ENCODE data around the gene SLAMF7.
A peak's percentile ranks its signal among the peaks of the same experiment; 100 is the strongest.

The SLAMF7 gene

DNA sequence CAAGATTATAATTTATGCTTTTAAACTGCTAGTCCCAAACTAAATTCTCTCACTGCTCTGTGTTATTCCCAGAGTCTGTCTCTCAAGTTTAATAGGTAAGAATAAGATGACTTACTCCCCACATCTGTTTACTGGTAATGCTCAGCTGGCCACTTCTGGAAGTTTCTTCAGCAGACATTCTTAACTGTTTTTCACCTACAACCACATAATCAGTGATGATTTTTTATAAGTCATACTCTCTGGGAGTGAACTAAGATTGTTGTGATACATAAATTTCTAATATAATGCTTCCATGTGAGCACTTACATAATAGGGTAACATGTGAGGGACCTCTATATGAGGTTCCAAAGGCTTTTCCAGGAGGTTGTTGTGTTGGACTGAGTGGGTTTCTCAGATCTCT, 8.7 kb downstream of the SLAMF7 start:
- DNase-seq = no peak

DNA sequence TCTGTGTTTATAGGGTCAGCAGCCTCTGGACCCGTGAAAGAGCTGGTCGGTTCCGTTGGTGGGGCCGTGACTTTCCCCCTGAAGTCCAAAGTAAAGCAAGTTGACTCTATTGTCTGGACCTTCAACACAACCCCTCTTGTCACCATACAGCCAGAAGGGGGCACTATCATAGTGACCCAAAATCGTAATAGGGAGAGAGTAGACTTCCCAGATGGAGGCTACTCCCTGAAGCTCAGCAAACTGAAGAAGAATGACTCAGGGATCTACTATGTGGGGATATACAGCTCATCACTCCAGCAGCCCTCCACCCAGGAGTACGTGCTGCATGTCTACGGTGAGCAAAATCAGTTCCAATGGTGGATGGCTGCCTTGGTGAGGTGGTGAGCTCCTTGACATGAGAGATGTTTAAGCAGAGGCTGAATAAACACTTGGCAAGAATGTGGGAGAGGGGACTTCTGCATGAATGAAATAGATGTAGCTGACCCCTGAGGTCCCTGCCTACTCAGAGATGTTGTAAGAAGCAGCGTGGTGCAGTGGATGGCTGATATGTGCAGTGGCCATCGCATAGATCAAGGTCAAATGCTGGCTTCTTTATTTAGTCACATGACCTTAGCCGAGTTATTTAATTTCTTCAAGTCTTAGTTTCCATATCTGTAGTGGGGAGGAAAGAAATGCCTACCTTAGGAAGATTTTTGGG, 9.3 kb downstream of the SLAMF7 start:
- no peak for DNase-seq

DNA sequence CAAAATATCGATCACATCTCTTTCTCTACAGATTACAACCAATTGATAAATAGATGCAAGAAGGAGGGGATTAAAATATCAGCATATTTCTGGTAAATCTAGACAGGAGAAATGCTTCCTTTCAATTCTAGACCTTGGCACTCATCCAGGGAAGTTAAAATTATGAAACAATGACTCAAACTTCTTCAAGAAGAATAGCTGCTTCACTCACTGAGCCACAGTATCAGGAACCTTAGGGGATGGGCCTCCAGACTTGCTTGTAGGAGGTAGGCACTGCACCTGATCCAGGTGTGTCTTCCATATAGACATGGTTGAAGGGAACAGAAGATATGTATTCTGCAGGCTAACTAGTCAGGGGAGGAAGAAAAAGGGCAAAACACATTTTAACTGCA, 9.8 kb downstream of the SLAMF7 start:
- DNase-seq = no peak

DNA sequence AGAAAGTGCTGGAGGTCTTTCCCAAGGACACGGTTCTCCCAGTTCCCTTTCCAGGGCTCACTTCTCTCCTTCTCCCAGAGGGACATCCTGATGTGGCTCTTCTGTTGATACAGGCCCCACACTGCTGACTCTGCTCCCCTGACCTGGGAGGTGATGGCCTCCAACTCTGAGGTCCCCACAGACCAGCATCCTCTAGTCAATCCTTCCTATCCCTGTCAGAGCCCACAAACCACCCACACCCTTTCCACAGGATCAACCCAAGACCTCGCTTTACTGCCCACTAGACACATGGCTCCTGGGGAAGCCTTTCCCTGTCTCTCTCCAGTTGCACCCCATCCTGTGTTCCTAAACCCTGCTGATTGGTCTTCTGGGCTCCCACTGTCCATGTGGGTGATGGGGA, 11.6 kb downstream of the SLAMF7 start:
- no peak for DNase-seq

DNA sequence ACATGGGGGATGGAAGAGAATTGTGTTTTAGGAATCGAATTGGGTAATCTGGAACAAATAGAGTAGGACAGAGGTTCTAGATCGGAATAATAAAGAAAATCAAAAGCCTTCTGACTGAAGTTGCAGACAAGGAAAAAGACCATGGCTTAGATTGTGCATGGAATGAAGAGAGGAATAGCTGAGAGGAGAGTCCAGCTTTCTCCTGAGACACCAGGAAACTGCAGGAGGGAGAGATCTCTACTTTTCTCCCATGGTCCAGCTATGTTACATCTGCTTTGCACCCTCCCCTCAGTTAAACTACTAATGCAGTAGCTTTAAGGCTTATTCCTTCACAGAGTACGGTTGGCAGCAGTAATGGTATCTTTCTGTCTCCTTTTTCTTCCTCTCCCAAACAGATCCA, 13.4 kb downstream of the SLAMF7 start:
- no peak for DNase-seq

DNA sequence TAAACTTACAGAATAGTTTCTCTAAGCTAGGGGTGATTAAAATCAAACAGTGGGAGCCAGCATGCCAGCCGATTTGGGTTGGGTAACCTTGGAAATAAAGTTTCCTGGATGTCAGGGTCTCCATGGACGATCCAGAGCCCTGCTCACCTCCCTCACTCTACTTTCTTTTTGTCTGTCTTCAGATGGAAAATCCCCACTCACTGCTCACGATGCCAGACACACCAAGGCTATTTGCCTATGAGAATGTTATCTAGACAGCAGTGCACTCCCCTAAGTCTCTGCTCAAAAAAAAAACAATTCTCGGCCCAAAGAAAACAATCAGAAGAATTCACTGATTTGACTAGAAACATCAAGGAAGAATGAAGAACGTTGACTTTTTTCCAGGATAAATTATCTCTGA, 13.9 kb downstream of the SLAMF7 start:
- DNase-seq = no peak

DNA sequence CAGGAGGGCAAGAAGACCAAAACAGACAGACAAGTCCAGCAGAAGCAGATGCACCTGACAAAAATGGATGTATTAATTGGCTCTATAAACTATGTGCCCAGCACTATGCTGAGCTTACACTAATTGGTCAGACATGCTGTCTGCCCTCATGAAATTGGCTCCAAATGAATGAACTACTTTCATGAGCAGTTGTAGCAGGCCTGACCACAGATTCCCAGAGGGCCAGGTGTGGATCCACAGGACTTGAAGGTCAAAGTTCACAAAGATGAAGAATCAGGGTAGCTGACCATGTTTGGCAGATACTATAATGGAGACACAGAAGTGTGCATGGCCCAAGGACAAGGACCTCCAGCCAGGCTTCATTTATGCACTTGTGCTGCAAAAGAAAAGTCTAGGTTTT, 14.5 kb downstream of the SLAMF7 start:
- no peak for DNase-seq

DNA sequence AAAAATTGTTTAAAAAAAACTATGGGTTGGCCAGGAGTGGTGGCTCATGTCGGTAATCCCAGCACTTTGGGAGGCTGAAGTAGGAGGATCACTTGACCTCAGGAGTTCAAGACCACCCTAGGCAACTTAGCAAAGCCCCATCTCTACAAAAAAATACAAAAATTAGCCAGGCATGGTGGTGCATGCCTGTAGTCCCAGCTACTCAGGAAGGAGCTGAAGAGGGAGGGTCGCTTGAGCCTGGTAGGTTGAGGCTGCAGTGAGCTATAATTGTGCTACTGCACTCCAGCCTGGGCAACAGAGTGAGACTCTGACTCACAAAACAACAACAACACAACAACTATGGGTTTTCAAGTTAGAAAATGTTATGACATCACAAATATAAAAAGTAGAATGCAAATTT, 16.4 kb downstream of the SLAMF7 start:
- no peak for DNase-seq

DNA sequence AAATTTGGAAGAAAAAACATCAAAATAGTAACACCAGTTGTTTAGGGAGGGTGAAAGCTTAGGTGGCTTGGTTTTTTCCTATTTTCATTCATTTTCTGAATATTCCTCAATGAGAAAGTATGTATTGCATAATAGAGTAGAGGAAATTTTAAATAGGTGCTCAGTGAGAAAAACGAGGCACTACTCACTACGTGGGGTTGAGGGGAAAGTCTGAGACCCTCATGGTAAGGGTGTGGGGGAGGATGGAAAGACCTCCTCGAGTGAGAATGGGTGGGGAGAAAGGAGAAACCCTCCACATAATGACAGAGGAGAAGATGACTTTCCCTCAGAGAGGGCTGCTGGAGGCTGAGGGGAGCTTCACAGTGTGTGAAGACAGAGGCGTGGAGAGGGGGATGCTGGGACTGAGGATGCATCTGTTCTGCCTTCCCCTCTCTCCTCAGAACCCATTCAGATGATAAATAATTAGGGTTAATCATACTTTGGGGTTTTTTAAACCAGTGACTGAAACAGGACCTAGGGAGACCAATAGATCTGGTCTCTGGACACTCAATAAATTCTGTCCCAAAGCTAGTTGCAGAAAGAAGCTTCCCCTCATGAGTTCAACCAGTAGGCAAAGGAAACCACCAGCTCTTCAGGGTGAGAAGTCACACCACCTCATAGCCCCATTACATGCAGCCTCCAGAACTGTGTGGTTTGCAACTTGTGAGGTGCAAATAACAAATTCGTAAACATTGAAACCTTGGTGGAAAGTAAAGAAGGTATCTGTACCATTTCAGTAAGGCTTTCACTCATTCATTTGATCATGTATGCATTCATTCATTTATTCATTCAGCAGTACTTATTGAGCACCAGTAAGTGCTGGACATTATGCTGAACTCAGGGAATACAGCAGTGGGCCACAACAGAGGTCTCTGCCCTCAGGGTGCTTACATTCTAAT, 17.1 kb downstream of the SLAMF7 start:
- no peak for DNase-seq

DNA sequence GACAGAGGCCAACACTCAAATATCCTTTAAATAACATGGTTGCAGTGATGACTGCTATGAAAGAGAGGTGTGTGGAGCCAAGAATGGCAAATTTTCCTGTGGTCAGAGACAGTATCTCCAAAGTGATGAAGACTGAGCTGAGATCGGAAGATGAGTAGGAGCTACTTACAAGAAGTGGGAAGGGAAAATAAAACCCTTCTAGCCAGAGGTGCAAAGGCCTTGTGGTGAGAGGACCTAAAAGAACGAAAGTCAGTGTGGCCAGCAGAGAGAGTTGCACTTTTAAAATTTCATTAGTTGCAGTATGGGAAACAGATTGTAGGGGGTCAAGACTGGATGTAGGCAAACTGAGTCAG, 17.8 kb downstream of the SLAMF7 start:
- DNase-seq = no peak

DNA sequence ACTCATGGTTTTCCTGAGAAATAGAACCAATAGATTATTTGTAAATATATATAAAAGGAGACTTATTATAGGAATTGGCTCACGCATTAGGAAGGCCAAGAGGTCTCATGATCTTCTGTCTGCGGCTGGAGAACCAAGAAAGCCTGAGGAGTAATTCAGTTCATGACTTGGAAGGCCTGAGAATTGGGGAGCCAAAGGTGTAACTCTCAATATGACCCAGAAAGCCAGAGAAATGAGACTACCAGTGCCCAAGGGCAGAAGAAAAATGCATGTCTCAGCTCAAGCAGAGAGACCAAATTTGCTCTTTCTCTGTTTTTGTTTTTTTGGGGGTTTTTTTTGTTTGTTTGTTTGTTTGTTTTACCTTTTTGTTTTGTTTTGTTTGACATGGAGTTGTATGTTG, 19.5 kb downstream of the SLAMF7 start:
- DNase-seq = no peak

DNA sequence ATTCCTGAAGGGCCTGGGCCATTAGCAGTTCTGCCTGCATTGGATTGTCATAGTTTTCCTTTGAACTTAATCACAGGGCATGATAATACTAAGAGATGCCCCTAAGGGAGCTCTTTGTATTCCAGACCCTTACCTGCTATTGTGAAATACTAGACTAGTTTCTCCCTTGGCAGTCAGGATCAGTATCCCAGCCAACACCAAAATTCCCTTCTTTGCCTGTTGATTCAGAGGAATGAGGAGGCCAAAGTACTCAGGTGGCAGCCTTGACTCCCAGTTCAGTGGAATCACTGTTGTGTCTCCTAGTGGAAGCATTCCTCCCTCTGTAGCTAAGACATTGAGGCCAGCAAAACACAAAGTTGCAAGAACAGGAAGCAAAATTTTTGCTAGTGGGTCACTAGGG, 20.7 kb downstream of the SLAMF7 start:
- no peak for DNase-seq

DNA sequence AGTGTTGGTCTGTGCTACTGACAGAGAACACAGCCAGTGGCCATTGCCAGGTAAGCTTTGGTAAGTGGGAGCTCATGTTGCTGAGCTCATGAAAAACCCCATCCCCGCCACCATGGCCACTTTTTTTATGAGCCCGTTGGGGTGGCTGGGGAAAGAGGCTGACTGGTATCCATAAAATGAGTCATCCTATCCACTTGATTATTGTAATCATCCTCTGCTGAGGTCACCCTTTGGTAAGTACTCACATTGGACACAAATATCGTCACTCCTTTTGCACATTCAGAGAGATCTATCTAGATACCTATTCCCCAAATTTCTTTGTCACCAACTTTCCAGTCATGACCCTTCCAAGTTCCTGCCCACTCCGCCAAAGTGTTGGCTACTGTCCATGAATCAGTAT, 22.0 kb downstream of the SLAMF7 start:
- no peak for DNase-seq

DNA sequence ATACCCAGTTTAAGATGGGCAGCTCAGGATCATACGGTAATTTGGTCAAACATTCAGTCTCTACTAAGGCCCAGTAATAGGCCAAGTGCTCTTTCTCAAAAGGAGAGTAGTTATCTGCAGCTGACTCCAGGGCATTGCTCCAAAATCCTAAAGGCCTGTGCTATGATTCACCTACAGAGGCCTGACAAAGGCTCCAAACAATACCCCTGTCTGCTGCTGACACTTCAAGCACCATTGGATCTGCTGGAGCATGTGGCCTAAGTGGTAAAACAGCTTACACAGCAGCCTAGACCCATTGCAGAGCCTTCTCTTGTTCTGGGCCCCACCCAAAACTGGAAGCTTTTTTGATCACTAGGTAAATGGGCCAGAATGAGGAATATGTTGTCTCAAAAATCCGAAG, 22.8 kb downstream of the SLAMF7 start:
- DNase-seq = no peak

DNA sequence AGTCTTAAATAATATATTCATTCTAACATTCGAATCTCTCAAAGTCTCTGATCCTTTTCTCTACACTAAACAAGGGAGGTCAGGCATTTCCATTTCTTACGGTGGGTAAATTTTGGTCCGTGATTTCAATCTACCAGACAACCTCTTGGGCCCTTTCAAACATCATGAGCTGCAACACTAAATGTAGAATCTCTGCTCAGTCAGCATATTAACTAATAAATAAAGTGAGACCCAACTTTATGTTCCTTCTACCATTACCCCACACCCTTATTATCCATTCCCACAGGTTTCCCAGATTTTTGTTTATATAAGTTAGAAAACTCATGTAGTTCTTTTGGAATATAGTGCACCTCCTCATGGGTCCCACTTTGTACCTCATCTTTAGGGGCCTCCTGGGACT, 24.9 kb downstream of the SLAMF7 start:
- no peak for DNase-seq

DNA sequence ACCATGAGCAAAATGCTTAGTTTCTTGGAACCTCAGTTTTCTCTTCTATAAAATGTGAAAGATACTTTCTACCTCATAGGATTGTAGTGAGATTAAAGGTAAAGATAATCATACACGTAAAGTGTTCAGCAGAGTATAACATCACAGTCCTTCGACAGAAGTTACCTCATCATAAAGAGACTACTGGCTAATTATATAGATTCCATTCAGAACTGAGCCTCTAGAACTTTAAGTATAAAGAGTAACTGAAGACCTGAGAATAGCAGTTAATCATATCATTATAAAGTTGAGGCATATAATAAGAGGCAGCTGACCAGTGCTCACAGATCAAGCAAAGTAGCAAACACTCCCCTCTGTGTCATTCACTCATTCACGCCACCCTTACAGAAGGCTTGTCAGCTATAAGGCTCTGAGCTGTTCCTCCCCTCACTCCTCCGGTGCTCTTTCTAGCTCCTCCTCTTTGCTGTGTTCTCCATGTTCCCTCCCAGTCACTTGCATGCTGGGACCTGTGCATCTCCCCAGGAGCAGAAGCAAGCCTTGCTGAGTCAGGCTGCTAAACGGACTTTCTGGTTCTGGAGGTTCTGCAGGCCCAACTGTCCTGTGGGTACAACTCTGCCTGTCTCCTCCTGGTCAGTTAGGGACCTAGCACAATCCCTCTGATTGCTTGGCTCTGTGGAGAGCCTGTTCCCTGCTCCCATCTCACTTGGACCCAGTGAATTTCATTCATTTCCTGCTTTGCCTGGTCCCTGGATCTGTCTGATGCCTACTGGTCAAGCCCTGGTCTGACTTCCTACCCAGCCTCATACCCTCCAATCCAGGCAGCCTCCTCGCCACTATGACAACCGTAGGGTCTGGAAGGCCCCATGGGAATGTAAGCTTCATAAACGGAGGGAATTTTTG, 28.6 kb downstream of the SLAMF7 start:
- peak; percentile 15 for DNase-seq

DNA sequence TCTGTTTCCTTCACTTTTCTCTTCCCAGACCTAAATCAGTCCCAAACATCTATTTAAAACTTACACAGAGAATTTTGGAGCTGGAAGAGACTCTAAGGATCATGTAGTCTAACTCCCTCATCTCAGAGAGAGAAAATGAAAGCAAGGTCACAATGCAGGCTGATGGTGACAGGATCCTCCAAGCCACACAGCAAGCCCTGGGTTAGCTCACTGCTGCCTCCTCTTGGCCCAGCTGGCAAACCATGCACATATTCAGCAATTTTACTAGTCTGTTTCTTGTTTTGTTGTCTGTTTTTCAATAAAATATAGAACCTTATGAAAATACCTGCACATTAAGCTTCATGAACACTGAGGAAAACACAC, 29.2 kb downstream of the SLAMF7 start:
- peak; percentile 87 for DNase-seq

DNA sequence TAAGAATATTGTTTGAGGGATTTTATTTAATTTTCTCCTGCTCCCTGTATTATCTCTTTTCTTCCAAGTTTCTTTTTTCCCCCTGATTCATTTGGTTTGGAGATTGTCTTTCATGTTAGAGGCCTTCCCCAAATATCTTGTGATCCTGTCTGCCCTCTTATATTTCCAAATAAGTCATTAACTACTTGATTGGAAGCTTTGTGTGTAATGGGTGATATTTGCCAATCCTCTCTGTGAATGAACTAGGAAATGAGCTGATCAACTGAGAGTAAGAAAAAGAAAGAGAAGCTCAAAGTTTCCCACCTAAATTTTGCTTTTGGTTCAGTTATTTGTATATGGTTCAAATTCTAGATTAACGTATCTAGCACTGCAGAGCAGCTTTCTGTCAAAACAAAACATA, 33.3 kb downstream of the SLAMF7 start:
- no peak for DNase-seq

DNA sequence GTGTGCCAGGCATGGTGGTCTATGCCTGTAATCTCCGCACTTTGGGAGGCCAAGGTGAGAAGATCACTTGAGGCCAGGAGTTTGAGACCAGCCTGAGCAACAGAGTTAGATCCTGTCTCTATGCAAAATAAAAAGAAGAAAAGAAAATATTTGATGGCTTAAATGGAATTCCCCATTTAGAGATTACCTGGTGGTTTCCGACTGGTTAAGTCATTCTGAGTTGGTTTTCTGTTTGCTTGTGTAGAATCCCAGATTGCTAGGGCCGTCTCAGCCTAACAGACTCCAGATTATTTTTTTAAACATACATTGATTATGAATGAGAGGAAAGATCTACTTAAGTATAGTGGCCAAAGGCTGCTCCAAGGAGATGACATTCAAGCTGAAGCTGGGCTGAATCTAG, 34.0 kb downstream of the SLAMF7 start:
- DNase-seq = no peak

DNA sequence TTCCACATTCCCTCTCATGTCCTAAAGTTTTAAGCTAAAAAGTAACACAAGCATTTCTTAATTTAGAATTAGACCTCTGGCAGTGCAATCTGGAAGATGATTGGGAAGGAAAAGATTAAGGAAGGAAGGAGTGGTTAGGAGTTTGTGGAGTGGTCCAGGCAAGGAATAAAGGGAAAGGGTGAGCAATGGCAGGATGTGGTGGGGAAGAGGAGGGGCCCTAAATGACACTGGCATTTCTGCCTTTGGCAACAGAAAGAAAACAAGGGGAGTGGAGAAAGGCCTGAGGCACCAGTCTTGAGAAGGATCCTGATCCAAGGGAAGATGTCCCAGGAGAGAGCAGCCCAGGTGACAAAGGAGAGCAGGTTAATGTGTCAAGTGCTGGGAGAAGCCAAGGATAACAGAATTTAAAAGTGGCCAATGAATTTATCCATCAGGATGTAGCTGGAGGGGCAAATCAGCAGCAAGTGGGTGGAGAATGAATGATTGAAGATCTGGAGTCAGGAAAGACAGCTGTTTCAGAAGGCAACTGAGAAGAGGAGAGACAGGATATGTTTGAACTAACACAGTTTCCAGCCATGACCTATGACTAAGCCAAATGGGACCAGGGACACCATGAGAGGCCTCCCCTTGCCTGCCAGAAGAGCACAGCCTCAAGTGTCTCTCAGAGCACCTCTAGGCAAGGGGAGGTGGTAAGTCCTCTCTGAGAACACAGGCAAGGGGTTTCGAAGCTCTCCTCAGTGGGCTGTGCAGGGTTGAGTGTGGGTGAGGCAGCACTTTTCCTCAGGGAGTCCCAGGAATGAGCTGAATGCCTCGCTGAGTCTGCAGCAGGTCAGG, 36.1 kb downstream of the SLAMF7 start:
- DNase-seq = no peak

DNA sequence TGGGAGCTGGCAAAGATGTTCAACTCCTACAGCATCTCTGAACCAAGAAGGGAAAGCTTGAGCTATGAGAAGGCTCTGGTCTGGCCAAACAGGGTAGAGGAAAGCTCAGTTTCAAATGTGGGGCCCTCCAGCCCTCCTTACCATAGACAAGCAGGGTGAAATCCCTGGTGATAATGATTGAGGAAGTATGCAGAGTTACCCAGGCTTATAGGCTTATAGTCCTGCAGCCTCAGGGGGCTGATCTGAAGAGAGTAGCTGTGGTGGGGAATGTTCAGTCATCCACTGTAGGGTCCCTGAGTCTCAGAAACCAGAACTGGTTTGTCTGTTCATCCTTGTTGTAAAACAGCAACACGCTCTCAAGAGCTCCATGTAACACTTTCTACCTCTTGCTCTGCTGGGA, 37.1 kb downstream of the SLAMF7 start:
- no peak for DNase-seq

DNA sequence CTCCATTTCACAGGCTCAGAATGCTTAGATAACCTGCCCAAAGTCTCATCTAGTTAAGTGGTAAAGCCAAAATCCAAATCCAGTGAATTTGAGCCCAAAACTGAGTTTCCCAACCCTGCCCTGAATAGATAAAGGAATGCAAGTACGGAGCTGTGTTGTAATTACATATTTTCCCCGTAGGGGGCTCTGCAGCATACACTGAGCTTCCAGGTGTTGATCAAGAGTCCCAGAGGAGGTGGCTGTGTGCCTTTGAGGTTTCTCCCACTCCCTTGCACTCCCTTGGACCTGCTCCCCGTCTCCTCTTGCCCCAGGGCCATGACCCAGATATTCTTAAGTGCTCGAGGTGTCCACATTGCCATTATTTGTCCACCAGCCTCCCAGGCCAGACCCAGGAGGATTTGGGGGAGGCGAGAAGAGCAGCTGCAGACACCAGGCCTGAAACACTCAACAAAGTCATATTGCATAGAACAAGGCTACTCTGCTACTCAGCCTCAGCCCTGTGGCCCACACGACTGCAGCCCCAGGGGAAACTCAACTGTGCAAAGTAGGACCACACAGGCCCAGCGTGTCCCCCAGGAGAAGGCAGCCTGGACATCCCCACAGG, 38.5 kb downstream of the SLAMF7 start:
- peak; percentile 42 for DNase-seq

Measured in activated CD4-positive, alpha-beta T cell treated with anti-CD3 and anti-CD28 coated beads, Interleukin-2, amount 50 U/mL, for 1 hour (primary cell).